NCI-H2171 (cell line): ENCODE results near the gene NCOR1.
"Not testable (repeated sequence)": the region's sequence is repeated elsewhere in the genome, so short reads cannot be mapped to it uniquely, and the experiment has no call there.

Experiments
- DNase-seq: peaks from one replicate; lab custom pipeline; 2025; lab: John Stamatoyannopoulos, UW

Gene NCOR1

GRCh38 chr17:16150251-16150856 lies 65.0 kb downstream of the NCOR1 start:
- DNase-seq = no peak

GRCh38 chr17:16148596-16148995 lies 66.7 kb downstream of the NCOR1 start:
- no peak for DNase-seq

DNA sequence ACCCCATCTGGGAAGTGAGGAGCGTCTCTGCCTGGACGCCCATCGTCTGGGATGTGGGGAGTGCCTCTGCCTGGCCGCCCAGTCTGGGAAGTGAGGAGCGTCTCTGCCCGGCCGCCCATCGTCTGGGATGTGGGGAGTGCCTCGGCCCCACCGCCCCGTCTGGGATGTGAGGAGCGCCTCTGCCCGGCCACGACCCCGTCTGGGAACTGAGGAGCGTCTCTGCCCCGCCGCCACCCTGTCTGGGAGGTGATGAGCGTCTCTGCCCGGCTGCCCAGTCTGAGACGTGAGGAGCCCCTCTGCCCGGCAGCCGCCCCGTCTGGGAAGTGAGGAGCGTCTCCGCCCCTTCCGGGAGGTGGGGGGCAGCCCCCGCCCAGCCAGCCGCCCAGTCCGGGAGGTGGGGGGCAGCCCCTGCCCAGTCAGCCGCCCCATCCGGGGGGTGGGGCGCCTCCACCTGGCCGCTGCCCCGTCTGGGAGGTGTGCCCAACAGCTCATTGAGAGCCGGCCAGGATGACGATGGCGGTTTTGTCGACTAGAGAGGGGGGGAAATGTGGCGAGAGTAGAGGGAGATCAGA lies 69.9 kb downstream of the NCOR1 start:
- not testable (repeated sequence) for DNase-seq

DNA sequence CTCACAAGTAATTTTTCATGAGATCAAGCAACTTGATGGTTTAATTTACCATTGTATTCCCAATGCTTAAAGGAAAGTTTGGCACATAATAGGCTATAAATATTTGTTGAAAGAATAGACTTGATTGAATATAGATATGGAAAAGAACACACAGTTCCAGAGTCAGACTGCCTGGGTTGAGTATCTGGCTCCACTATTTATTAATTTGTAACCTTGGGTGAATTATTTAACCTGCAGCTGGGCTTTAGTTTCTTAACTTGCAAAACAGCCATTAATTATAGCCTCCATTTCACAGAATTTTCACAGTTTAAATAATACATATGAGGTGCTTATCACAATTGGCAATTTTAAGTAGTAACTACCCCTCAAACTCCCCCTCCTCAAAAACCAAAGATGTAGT lies 73.6 kb downstream of the NCOR1 start:
- DNase-seq = no peak

GRCh38 chr17:16140854-16141253 lies 74.5 kb downstream of the NCOR1 start:
- DNase-seq = no peak

DNA sequence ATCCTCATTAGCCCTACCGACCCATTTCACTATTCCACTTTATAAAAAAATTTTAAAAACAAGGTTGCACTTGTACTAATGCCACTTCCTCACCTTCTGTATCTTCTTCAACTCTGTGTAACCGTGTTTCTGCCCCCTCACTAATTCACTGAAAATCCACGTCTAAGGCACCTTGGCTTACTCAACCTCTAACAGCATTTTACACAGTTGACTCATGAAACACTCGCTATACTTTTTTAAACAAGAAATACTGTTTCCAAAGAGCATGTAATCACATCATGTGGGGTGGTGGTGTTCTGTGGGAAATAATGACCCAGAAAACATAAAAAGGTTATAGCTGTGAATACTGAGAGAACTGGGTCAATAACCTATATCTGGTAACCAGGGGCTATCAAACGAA lies 79.9 kb downstream of the NCOR1 start:
- DNase-seq = no peak

GRCh38 chr17:16131593-16131992 lies 83.7 kb downstream of the NCOR1 start:
- no peak for DNase-seq

GRCh38 chr17:16129441-16130205 lies 85.7 kb downstream of the NCOR1 start:
- no peak for DNase-seq

DNA sequence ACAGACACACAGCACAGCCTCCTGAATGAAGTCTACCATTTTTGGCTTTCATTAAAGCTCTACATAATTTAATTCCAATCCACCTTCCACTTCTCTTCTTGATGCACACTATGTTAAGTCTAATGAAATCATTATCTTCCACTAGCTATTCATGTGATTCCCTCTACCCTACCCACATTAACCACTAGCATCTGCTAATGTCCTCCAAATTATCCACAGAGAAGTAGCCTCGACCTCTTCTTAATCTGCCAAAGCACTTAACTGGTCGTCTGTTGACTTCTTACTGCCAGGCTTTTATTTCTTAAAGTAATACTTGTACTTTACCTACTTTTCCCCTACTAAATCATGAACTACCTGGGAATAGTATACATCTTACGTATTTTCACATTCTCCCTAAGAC lies 91.8 kb downstream of the NCOR1 start:
- no peak for DNase-seq

GRCh38 chr17:16122697-16123434 lies 92.5 kb downstream of the NCOR1 start:
- no peak for DNase-seq

DNA sequence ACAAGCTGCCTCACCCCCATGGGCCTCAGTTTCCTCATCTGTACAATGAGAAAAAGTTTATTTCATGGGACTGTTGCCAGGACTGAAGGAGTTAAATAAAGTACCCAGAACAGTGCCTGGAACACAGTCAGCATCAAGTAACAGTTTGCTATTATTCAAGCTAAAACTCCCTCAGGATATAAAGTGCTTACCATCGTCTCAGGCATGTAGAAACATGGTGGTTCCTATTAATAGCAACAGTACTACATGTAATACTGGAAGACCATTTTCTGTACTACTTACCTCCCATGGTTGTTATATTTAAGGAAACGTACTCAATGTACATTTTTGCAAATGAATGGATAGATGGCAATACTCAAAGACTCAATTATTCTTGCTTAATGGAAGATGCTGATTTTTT lies 93.4 kb downstream of the NCOR1 start:
- DNase-seq = no peak

- DNase-seq = no peak
These were observed 94.4 kb downstream of the NCOR1 start for GRCh38 chr17:16120937-16121336.

- DNase-seq = no peak
These were observed 98.2 kb downstream of the NCOR1 start for GRCh38 chr17:16117149-16117548.

DNA sequence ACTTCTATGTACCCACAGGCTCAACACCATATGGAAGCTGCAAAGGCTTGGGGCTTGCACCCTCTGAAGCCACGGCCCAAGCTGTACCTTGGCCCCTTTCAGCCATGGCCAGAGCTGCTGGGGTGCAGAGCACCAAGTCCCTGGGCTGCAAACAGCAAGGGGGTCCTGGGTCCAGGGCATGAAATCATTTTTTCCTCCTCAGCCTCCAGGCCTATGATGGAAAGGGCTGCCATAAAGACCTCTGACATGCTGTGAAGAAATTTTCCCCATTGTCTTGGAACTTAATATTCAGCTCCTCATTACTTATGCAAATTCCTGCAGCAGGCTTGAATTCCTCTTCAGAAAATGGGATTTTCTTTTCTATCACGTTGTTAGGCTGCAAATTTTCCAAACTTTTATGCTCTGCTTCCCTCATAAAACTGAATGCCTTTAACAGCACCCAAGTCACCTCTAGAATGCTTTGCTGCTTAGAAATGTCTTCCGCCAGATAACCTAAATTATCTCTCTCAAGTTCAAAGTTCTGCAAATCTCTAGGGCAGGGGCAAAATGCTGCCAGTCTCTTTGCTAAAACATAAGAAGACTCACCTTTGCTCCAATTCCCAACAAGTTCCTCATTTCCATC lies 100.1 kb downstream of the NCOR1 start:
- not testable (repeated sequence) for DNase-seq

DNA sequence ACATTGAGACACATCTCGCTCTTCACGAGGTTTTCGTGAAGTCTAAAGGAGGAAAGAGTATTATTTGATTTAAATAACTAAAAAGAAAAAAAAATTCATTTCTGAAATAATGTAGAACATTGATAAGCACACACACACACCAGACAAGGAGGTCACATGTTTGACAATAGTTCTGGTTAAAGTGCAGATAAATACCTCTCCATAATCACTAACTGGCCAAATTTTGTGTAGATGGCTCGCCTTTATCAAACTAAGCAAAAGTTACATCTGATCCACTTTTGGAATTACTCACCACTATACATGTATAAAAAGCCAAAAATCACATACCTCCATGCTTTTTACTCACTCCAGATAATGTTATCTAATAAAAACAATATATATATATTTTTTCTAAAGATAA lies 106.5 kb downstream of the NCOR1 start:
- no peak for DNase-seq

- no peak for DNase-seq
These were observed 106.9 kb downstream of the NCOR1 start for GRCh38 chr17:16108386-16108785.

DNA sequence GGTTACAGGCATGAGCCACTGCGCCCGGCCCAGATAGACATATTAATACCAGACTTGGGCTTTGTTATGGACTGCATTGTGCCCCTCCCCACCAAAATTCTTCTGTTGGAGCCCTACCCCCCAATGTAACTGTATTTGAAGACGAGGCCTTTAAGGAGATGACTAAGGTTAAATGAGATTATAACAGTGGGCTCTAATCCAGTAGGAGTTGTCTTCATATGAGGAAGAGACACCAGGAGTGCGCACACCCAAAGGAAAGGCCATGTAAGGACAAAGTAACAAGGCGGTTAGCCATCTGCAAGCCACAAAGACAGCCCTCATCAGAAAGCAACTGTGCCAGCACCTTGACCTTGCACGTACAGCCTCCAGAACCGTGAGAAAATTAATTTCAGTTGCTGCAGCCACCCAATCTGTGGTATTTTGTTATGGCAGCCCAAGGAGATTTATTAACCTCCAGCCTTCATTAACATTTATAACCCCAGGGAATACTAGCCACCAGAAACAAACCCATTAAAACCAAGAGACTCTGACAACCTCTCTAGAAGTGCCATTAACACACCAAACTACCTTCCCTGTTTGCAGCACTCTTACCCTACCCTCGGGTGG lies 108.1 kb downstream of the NCOR1 start:
- no peak for DNase-seq

GRCh38 chr17:16106161-16106891 lies 109.0 kb downstream of the NCOR1 start:
- DNase-seq = no peak

- no peak for DNase-seq
These were observed 111.1 kb downstream of the NCOR1 start for GRCh38 chr17:16104189-16104588.

DNA sequence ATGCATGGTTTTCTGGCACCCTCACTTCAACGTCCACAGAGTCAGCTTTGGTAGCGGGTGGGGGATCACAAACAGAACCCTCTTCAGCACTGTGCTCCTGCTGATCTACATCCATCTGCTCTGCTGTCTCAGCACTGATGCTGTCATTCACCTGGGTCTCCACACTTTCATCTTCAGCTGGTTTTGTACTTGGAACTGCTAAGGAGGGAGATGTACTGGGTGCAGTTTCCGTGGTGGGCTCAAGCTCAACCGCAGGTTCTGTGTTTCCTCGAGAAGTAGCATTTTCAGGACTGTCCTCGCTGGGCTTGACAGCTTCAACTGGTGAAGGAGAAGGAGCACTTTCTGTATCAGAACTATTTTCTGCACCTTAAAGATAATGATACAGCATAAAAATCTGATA lies 113.9 kb downstream of the NCOR1 start:
- no peak for DNase-seq

DNA sequence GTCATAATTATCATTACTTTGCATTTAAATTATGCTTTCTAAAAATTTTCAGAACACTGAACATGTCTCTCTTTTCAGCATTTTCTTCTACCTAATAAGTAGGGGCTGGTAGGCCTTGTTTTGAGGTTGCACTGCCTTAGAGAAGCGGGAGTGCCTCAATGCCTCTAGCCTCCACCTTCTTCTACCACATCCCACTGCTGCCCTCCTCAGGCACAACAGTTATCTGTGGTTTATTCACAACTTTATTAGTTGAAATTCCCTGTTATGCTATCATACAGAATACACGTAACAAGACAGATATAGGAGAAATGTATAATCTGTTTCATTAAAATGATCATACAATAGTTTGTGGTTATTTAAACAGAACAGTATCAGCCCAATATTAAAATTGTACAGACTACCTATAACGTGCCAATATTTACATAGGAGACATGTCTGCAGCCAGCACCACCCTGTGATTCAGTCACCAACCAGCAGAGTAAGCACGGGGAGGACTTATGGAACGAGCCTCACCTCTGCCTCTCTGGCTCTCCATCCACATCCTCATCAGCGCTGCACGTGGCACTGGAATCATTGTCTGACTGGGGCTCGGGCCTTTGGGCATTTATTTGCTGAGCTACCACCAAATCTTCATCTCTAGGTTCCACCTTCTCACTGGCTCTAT lies 114.5 kb downstream of the NCOR1 start:
- DNase-seq = no peak
